ENCODE data around the gene IL1B.
"Not testable (repeated sequence)": the region's sequence is repeated elsewhere in the genome, so short reads cannot be mapped to it uniquely, and the experiment has no call there.

The IL1B gene

DNA sequence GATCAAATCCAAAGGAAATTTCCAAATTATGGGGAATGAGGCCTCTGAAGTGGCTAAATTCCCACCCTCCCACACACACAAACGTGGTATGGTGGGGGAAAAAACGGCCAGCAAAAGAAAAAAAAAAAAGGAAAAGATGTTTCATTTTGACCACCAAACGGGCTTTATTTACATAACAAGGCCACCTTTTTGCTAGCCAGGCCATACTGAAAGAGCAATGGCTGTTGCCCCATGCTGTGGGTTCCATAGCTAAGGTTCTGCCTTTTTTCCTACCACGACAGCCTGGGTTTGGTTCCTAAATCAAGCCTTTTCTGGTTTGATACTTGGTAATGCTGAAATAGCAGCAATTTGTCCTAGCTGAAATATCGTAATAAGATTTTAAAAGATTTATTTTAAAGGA is 14.0 kb upstream of the IL1B start:
- no peak for DNase-seq (ENCODE audit: low spot score)

DNA sequence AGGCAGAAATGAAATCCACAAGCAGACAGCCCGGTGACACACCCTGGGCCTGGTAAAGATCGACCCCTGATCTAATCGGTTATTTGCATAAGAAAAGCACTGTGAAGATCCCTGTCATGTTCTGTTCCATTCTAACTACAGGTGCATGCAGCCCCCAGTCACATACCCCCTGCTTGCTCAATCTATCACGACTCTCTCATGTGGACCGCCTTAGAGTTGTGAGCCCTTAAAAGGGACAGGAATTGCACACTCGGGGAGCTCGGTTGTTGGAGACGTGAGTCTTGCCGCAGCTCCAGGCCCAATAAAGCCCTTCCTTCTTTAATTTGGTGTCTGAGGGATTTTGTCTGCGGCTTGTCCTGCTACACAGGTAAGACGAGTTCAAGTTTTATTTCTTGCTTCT is 13.4 kb upstream of the IL1B start:
- DNase-seq (ENCODE audit: low spot score): no peak

DNA sequence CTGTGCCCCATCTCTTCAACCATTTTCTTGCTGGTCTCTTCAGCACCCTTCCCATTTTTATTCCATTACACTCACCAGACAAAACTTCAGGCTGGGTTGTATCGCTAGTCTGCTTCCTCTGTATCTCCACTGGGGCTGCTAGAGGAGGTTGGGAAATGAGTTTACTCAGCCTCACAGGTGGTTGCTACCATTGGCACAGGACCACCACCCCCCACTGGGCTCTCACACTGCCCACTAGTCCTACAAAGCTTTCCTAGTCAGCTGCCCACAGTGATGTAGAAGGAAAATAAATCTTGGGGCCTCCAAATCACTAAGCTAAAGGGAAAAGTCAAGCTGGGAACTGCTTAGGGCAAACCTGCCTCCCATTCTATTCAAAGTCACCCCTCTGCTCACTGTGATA is 12.3 kb upstream of the IL1B start:
- DNase-seq (ENCODE audit: low spot score): no peak

DNA sequence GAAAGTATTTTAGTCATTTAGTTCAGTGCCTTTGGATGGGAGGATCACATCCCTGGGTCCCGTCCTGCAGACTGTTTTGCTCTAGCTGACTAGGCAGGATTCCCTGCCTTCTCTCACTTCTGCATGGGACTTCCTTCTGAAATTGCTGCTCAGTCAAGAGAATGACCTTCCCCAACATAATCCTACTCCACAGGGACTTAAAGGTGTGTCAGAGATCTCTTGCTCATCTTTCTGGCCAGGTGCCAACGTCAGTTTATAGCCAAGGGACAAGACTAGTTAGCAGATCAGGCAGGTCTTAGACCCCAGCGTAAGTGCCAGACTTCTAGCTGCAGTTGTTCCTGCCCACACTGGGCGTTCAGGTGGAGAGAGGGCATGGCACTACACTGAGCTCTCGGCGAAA is 9.5 kb upstream of the IL1B start:
- no peak for DNase-seq (ENCODE audit: low spot score)

DNA sequence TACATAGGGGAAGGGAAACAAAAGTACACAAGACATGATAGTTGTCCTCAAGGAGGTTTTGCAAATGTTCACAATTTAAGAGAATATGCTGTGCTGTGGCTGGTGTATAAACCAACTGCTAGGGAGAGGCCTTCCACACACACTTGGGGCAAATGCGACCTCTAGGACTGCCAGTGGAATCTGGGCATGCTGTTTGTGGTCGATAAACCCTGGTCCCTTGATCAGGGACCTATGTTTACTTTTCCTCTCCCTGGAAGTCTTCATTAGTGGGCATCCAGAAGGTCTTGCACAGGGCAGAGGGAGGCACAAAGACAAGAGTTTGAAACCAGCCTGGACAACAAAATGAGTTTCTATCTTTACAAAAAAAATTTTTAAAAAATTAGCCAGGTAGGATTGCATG is 7.3 kb upstream of the IL1B start:
- no peak for DNase-seq (ENCODE audit: low spot score)

DNA sequence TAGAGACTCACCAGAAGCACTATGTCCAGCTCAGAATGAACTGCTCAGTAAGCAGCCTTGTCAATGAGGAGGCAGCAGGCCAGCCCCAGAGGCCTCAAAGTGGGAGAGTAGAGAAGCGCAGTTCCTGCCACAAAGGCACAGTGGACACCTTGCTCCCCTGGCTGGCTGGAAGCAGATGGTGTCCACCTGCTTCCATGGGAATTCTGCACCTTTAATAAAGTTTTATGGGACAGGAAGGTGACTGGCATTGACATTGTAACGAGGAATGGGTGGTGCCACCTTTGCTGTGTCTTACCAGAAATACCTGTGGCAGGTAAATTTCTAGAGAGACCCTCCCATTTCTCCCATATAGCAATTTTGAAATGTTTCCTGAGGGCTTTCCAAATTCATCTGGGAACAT is 6.7 kb upstream of the IL1B start:
- no peak for DNase-seq (ENCODE audit: low spot score)

DNA sequence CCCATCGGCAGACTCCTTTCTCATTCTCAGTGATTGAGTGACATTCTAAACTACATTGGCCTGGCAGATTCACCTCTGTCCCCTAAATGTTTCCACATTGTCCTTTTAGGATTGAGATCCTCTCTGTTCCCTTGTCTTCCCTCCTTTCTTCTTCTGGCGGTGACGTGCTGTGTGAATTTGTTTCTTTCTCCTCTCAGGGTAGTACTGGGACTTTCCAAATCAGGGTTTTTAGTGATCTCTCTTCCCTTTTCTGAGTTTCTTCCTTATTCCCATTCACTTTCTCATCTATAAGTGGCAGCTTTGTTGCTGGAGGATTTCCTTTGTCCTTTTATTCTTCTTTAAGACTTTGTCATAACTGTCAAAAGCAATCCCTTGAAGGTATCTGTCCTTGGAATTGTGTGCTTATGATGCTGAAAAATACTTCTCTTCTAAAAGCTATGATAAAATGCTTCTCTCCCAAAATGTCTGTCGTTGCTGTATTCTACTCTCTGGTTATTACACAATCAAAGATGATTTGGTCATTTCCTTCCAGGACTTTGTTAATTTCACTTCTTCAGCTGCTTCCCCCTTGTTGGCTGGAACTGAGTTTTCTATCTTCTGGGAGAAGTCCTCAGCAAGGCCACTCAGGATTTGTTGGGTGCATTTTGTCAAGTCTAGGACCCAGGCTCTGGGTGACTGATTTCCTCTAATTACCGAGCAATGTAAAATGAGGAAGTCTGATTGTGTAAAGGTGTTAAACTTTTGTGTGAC is 4.9 kb upstream of the IL1B start:
- no peak for DNase-seq (ENCODE audit: low spot score)

DNA sequence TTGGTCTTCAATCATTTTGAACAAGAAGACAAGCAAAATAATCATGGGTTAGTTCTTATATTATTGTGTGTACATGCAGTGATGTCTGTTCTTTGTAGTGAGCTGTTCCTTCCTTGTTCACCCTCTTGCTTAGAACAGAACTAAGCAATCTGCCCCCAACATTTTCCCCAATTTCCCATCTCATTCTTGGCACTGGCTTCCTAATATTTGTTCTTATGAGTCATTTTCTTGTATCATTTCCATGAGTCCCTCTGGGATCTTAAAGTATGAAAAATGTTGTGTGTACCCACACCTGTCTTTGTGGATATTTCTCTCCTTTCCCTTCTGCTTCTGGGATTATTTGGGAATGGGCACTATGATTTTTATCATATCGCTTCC is 3.5 kb upstream of the IL1B start:
- DNase-seq (ENCODE audit: low spot score): no peak

DNA sequence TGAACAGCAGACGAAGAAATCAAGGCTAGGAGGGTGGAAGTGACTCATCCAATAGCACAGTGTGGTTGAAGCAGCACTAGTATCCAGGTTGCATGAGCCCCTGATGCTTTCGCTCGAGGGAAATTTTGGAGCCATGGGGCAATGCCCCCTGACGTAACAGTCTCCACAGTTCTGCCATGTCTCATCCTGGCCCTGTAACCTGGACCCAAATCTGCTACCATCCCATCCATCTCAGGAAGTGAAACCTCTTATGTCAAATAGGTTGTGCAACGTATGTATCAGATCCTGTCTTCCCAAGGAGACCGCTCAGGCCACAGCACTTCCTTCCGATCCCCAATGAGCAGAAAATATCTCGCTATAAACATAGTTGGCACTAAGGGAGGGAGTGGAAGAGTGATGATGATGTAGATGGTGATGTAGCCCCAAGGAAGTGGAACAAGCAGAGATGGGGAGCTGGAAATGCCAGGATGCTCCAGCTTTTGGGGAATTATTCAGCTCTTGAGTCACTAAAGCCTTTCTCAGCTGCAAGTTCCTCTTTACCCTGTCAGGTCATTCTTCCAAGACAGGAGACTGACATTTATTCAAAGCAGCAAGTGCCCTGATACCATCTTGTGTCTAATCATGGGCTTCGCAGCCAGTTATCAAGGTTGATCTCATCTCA is 3.0 kb upstream of the IL1B start:
- DNase-seq (ENCODE audit: low spot score): no peak

DNA sequence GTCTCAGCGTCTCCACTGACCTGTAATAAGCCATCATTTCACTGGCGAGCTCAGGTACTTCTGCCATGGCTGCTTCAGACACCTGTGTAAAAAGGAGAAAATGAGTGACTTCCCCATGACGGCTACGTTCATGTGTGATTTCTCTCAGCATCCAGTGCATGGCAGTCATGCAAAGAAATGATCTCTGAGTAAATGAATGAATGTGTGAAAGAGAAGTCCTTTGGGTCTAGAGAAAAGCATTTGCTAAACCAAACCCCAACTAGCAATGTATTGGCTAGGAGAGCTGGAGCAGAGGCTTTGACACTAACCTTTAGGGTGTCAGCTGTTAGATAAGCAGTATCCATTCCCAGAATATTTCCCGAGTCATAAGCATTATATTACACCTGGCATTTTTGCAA is 417 bp downstream of the IL1B start:
- no peak for DNase-seq (ENCODE audit: low spot score)

DNA sequence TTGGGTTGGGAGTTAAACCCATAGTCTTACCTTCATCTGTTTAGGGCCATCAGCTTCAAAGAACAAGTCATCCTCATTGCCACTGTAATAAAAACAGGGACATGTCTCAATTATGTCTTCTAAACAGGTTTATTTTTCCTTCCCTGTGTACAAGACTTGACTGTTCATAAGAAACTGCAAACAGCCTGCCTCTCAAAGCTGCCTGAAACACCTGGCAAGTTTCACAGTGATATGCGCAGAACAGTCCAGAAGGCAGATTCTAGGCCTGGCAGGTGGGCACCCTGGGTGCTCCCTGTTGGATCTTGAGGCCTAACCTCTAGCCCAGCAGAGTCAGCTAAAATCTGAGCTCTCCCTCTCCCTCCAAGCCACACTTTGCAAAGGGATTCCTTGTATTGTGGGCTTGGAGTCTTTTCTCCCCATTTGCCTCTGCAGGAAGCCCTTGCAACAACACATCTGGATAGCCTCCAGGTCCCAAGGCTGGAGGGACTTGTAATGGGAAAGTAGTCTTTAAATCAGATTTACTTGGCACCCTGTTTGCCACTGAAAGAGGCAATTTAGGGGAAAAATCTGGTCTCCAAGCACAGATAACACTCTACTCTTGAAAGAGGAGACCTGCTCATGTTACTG is 930 bp downstream of the IL1B start:
- DNase-seq (ENCODE audit: low spot score): no peak

DNA sequence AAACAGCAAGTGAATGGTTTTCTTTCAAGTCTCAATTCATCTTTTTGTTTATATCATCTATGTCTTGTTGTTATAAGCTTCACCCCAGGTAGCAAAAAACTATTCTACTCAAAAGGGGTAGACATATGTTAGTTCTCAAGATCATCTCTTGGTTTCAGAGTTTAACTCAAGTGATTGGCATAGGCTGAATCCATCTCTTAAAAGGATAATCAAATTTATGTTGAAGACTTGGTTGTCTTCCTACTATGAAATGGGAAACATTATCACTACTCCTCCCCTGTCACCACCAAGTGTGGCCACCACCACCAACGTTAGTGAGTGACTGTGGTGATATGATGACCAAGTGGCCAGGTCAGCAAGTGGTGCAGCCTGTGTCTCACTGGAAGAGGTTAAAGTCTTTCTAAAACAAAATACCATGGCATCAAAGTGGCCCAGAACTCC is 1.5 kb downstream of the IL1B start:
- DNase-seq (ENCODE audit: low spot score): no peak

DNA sequence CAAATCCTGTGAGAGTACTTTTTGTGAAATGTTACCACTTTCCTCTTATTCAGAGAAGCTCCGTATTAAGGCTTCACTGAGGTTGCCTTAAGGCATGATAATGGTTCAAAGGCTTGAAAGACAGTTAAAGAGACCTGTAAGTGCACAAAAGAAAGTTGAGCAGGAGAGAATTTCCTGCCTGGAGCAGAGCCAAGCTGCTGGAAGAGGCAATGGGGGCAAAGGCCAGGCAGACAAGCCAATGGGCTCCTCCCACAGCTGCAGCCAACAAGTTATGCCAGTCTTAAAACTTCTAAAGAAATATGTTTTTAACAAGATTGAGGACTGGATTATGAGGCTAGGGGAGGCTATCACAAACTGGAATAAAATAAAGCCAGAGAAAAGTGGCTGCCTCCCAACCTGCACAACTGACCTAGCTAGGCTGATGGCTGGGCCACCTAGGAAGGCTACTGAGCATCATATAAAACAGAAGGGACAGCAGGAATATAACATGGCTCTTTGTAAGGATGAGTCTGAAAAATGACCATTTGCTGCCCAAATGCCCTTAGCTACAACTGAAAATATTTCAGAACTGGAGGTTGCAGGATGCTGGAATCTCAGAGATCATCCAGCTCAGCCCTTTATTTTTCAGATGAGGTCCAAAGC is 2.1 kb downstream of the IL1B start:
- DNase-seq (ENCODE audit: low spot score): peak; percentile 72

DNA sequence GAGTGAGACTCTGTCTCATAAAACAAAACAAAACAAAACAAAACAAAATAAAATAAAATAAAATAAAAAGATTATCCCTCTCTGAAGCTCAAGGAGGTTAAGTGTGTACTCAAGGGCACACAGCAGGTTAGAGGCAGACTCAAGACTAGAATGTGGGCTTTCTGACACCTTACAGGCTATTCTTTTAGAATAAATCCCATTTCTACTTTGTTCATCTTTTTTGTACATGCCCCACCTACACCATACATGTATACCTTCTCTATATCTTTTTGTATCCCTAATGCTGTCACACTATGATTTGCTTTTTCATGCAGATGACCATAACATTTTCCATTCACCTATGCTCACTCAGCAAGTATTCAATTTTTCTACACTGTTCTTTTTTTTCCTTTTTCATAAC is 2.6 kb downstream of the IL1B start:
- DNase-seq (ENCODE audit: low spot score): no peak

DNA sequence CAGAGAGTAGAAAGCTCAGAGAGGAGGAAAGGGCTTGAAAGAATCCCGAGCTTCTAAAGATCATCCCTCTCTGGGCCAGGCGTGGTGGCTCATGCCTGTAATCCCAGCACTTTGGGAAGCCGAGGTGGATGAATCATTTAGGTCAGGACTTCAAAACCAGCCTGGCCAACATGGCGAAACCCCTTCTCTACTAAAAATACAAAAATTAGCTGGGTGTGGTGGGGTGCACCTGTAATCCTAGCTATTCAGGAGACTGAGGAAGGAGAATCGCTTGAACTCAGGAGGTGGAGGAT is 3.0 kb downstream of the IL1B start:
- DNase-seq (ENCODE audit: low spot score): not testable (repeated sequence)

DNA sequence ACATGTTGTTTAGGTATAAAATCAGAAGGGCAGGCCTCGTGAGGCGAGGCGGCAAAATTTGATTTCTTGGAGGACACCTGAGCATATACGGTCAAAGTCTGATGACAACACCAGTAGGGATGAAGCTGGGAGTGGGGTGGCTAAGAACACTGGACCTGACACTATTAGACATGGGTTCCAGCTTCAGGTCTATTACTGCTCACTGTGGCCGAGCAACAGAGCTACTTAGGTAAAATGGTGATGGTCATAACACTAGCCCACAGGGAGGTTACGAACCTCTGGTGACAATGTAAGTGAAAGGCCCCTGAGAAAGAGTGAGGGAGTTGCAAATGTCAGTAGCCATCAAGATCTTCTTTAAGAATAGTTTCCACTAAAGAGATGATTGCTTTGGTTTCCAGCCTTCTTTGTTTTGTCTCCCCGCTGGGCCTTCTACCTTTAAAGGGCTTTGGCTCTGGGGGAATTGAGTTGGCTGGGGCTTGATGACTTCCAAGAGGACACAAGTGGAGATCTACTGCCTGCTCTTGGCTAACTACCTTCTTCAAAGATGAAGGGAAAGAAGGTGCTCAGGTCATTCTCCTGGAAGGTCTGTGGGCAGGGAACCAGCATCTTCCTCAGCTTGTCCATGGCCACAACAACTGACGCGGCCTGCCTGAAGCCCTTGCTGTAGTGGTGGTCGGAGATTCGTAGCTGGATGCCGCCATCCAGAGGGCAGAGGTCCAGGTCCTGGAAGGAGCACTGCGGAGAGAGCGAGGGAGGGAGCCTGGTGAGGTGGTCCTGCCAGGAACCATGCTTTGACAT is 3.5 kb downstream of the IL1B start:
- DNase-seq (ENCODE audit: low spot score): no peak

DNA sequence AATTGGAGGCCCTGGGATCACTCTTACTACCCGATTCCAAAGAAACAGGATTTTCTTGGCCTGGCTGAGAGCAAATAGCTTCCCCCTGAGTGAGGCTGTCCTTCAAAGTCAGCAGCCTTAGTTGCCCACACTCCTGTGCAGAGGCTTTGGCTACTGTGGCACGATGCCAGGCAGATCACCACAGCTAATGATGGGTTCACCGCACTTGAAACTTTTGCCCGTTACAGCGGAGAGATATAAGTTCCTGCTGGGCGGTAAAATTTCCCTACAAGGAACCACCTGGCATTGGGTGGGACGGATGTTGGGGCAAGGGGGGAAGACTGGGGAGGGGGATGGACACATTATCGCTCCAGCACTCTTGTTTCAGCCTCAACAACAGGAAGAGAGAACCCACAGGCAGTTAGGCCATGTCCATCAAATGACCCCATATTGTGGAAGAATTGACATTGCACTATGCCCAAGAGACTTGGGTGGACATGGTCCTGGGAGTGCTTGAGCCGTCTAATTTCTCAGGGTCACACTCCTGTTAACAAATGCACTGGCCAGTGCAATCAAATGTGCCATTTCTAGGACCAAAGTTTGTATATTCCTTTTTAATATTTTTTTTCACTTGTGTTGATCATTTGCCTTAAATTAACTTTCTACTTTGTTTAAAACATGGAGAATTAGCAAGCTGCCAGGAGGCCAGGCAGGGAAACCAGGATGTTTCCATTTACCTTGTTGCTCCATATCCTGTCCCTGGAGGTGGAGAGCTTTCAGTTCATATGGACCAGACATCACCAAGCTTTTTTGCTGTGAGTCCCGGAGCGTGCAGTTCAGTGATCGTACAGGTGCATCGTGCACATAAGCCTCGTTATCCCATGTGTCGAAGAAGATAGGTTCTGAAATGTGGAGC is 4.4 kb downstream of the IL1B start:
- DNase-seq (ENCODE audit: low spot score): no peak

DNA sequence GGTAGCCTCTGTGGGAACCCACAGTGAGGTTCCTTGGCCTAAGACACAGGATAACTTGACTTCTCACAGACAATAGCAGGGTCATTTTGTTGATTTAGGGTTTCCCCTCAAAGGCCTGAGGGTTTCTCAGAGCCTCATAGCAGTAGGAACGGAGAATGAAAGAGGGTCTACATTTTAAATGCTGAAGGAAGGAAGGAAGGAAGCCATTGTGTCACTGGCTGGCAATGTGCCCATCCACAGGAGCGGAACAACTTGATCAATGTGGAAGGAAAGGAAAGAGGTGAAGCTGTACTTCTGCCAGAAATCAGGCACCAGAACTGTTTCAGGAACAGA is 5.1 kb downstream of the IL1B start:
- no peak for DNase-seq (ENCODE audit: low spot score)

DNA sequence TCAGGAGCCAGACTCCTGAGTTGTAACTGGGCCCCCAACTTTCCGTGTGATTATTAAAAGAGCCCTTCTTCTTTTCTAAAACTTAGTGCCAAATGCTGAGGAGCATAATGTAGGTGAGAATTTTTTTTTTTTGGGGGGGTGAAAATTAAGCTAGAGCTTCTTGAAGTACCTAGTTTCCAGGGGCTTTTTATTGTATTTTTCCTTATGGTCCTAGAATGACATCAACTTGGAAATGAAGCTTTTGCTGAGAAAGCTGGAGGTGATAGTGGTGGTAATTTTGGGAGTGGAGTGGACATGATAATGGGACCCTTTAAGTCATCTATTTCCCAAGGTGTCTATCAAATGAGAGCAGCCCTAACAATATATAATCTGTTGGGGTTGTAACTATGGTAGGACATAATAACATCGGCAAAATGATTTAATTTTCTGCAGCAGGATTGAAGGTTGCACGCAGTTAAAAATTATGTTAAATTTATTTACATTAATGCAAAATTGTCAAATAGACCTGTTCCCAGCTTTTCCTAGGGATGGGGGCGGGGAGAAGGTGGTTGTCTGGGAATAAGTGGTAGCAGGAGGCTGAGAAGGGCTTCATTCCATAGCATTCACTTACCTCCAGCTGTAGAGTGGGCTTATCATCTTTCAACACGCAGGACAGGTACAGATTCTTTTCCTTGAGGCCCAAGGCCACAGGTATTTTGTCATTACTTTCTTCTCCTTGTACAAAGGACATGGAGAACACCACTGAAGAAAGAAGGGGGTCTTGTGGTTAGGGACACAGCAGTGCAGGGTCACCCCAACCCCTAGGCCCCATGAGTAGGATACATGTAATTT is 5.7 kb downstream of the IL1B start:
- DNase-seq (ENCODE audit: low spot score): no peak

DNA sequence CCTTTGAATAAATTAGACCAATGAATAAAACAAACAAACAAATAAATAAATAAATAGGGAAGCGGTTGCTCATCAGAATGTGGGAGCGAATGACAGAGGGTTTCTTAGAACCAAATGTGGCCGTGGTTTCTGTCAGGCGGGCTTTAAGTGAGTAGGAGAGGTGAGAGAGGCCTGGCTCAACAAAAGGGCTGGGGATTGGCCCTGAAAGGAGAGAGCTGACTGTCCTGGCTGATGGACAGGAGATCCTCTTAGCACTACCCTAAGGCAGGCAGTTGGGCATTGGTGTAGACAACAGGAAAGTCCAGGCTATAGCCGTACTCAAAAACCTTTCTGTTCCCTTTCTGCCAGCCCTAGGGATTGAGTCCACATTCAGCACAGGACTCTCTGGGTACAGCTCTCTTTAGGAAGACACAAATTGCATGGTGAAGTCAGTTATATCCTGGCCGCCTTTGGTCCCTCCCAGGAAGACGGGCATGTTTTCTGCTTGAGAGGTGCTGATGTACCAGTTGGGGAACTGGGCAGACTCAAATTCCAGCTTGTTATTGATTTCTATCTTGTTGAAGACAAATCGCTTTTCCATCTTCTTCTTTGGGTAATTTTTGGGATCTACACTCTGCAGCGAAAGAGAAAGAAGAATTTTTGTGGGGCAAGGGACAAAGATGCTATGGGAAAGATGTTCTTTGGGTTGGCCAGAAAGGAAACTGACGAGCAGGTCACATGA is 6.5 kb downstream of the IL1B start:
- DNase-seq (ENCODE audit: low spot score): no peak
